Smooth muscle cell (in vitro differentiated cells): ENCODE results near the gene SYNDIG1. TPM values are rescaled to one million over a fixed set of nuclear protein-coding genes. Genes with fewer than 3 reads are reported as not detected.

Experiments
- DNase-seq: peaks from one replicate; lab custom pipeline; 2025; ENCODE audit not compliant: unreplicated experiment; lab: John Stamatoyannopoulos, UW
- H2AFZ ChIP-seq: fragments of 200-600 bp; sonication (generic); 2 replicates; pipeline ENCODE4 v1.6.0; 2016; ENCODE audit warnings: antibody characterized with exemption, low read depth, mild to moderate bottlenecking
- H3F3A ChIP-seq: fragments of 200-600 bp; sonication (generic); 2 replicates; pipeline ENCODE4 v1.6.0; 2017; ENCODE audit warnings: antibody characterized with exemption, low read depth
- H3K27ac ChIP-seq: fragments of 200-600 bp; sonication (generic); 2 replicates; pipeline ENCODE4 v1.5.1; 2016; ENCODE audit warnings: low read depth, mild to moderate bottlenecking
- H3K27me3 ChIP-seq: fragments of 200-600 bp; sonication (generic); 2 replicates; pipeline ENCODE4 v1.6.1; 2016; ENCODE audit warnings: low read depth, mild to moderate bottlenecking
- H3K36me3 ChIP-seq: fragments of 200-600 bp; sonication (generic); 2 replicates; pipeline ENCODE4 v1.5.1; 2016; ENCODE audit warnings: low read depth
- H3K4me1 ChIP-seq: fragments of 200-600 bp; sonication (generic); 2 replicates; pipeline ENCODE4 v1.5.1; 2016; ENCODE audit warnings: low read depth
- H3K4me2 ChIP-seq: fragments of 200-600 bp; sonication (generic); 2 replicates; pipeline ENCODE4 v1.6.0; 2016; ENCODE audit warnings: mild to moderate bottlenecking
- H3K4me3 ChIP-seq: fragments of 200-600 bp; sonication (generic); 2 replicates; pipeline ENCODE4 v1.5.1; 2016; ENCODE audit warnings: mild to moderate bottlenecking
- H3K79me2 ChIP-seq: fragments of 200-600 bp; sonication (generic); 2 replicates; pipeline ENCODE4 v1.6.0; 2016; ENCODE audit warnings: low read depth, mild to moderate bottlenecking
- H3K9ac ChIP-seq: fragments of 200-600 bp; sonication (generic); 2 replicates; pipeline ENCODE4 v1.6.0; 2016; ENCODE audit warnings: low read depth
- H3K9me3 ChIP-seq: fragments of 200-600 bp; sonication (generic); replicated peaks from 2 replicates; pipeline ENCODE4 v1.5.1; 2016; ENCODE audit warnings: low read depth
- H4K20me1 ChIP-seq: fragments of 200-600 bp; sonication (generic); 2 replicates; pipeline ENCODE4 v1.6.0; 2016; ENCODE audit warnings: low read depth
- CTCF ChIP-seq: fragments of 200-600 bp; sonication (generic); IDR thresholded peaks from 2 replicates; pipeline ENCODE4 v1.5.1; 2017; ENCODE audit warnings: borderline replicate concordance, mild to moderate bottlenecking, antibody characterized with exemption; ENCODE audit not compliant: insufficient read depth, poor library complexity, severe bottlenecking
- WGBS: methylation state at CpG from one replicate; pipeline ENCODE4 v1.1.7; 2016; ENCODE audit warnings: low lambda C conversion rate; 5-methylcytosine and 5-hydroxymethylcytosine counted together
- polyA plus RNA-seq: library from polyadenylated mRNA; unstranded; fragments of >200 nt; fragmentation: Nextera tagmentation; extraction: Ambion mirVana; gene quantifications from 2 replicates; pipeline ENCODE4 v1.2.1, GENCODE V29; 2016
- total RNA-seq: library from RNA; depleted of rRNA; stranded (reverse); fragments of >200 nt; gene quantifications from 2 replicates; pipeline ENCODE4 v1.2.3, GENCODE V29; 2014

The SYNDIG1 gene
- total and polyA plus RNA-seq, 2 experiments from 2014 or later = 1.8 to 2.2 TPM

DNA sequence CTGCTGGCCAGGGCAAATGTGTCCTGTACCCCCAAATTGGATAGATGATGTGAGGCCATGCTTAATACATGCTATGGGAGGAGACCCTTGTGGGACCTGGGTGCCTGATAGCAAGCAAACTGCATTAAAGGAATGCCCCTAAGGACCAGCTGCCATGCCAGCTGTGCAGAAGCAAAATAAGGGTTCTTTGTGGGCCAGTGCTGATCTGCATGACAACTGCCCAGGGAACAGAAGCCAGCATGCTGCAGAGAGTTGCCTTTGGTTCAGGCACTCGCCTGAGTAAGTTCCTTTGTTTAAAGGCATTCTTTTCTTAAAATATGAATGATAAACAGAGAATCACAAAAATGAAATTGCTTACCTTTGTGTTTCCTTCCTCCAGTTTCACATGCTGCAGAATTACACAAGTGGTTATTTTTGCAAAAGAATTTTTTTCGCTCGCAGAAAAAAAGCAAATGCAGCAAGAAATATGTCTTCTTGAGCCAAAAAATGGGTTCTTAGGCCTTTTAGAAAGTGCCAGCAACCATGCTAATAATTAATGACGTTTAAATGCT lies 6.9 kb upstream of the SYNDIG1 start:
- no peaks in the 10 kb centered on the region for H3K79me2 ChIP-seq
- H3K27me3 ChIP-seq = peaks cover 43% of the 10 kb centered on the region
- no peaks in the 10 kb centered on the region for H3K36me3 ChIP-seq
- TF ChIP-seq CTCF = no peak
- no peaks in the 10 kb centered on the region for H3F3A ChIP-seq
- no peaks in the 10 kb centered on the region for H4K20me1 ChIP-seq
- H3K4me2 ChIP-seq = no peak overlapping the region
- DNase-seq = no peak
- no peaks in the 10 kb centered on the region for H3K9me3 ChIP-seq
- H3K4me1 ChIP-seq = peaks cover 23% of the 10 kb centered on the region
- H3K27ac ChIP-seq = no peak overlapping the region
- H3K9ac ChIP-seq = no peak overlapping the region
- H2AFZ ChIP-seq = no peak overlapping the region
- H3K4me3 ChIP-seq = no peak overlapping the region
- 60% methylated on average over 4 of the region's 4 CpGs for WGBS

GRCh38 chr20:24465159-24465558 lies 4.3 kb upstream of the SYNDIG1 start:
- DNase-seq = no peak
- Histone ChIP-seq H3K27me3 (peaks cover 40% of the 10 kb centered on the region), H3K36me3 (no peaks in the 10 kb centered on the region), H3K9ac (no peak overlapping the region), H3K4me3 (no peak overlapping the region), H3K4me1 (peaks cover 27% of the 10 kb centered on the region), H4K20me1 (no peaks in the 10 kb centered on the region), H2AFZ (no peak overlapping the region), H3K79me2 (no peaks in the 10 kb centered on the region), H3K4me2 (no peak overlapping the region), H3F3A (no peaks in the 10 kb centered on the region), H3K9me3 (no peaks in the 10 kb centered on the region), H3K27ac (no peak overlapping the region)
- WGBS = 92% methylated on average over 3 of the region's 3 CpGs
- no peak for TF ChIP-seq CTCF

DNA sequence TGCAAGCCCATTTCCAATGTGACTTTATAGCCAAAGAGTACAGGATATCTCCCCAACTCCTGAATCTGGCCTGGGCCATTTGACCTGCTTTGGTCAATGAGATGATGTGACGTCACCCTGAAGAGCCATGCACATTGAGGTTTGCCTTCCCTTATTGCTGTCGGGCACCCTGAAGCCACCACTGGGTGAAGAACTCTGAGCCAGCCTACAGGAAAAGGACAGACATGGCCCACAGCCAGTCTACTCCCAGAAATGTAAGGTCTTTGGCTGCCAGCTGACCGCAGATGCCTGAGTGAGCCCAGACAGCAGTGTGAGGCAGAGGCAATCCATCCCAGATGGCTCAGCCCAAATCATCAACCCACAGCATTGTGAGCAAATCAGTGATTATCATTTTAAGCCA lies 3.7 kb upstream of the SYNDIG1 start:
- Histone ChIP-seq H3K4me3 (no peak overlapping the region), H3K4me1 (peaks cover 26% of the 10 kb centered on the region), H3K4me2 (no peak overlapping the region), H3K27ac (no peak overlapping the region), H3K9ac (no peak overlapping the region), H3K36me3 (no peaks in the 10 kb centered on the region), H3K79me2 (no peaks in the 10 kb centered on the region), H3K27me3 (peaks cover 46% of the 10 kb centered on the region), H3F3A (no peaks in the 10 kb centered on the region), H4K20me1 (no peaks in the 10 kb centered on the region), H2AFZ (no peak overlapping the region), H3K9me3 (no peaks in the 10 kb centered on the region)
- no peak for TF ChIP-seq CTCF
- 73% methylated on average over 3 of the region's 3 CpGs for WGBS
- no peak for DNase-seq
